ENCODE results near the gene CYRIA. TPM values are rescaled to one million over a fixed set of nuclear protein-coding genes. Genes with fewer than 3 reads are reported as not detected.
A peak's percentile ranks its signal among the peaks of the same experiment; 100 is the strongest.

The CYRIA gene
- total and polyA plus RNA-seq, 8 donors: under 0.01 to 12.7 (median 3.3) TPM

DNA sequence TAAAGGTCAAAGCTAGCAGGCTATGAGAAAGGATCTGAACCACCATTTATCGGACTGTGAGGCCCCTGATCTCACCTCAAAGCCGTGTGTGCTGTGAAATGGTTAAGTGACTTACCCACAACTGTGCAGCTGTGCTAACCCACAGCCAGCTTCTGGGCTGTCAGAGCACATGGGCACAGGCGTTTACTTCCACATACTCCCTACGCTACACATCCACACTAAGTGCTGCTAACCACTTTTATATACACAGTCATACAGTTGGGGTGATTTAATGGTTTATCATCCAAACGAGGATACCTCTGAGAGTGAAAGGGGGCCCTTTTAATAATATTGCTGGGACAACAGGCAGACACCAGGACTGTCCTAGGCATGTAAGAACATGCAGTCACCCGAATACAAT, 37.3 kb downstream of the CYRIA start:
- H3K36me3 ChIP-seq: peaks cover 0 to 3% (median 0%) of the 10 kb centered on the region in 4 donors
- TF ChIP-seq, protein P1, sequence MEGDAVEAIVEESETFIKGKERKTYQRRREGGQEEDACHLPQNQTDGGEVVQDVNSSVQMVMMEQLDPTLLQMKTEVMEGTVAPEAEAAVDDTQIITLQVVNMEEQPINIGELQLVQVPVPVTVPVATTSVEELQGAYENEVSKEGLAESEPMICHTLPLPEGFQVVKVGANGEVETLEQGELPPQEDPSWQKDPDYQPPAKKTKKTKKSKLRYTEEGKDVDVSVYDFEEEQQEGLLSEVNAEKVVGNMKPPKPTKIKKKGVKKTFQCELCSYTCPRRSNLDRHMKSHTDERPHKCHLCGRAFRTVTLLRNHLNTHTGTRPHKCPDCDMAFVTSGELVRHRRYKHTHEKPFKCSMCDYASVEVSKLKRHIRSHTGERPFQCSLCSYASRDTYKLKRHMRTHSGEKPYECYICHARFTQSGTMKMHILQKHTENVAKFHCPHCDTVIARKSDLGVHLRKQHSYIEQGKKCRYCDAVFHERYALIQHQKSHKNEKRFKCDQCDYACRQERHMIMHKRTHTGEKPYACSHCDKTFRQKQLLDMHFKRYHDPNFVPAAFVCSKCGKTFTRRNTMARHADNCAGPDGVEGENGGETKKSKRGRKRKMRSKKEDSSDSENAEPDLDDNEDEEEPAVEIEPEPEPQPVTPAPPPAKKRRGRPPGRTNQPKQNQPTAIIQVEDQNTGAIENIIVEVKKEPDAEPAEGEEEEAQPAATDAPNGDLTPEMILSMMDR (IDR thresholded peaks at IDR 0.05): no peak
- TF ChIP-seq EP300 (IDR thresholded peaks at IDR 0.05) (no peak), POLR2AphosphoS5 (IDR thresholded peaks at IDR 0.05) (no peak), POLR2A (IDR thresholded peaks at IDR 0.05) (no peak)
- H3K9me3 ChIP-seq: no peaks in the 10 kb centered on the region
- 62 to 79% (median 78%) methylated on average over 6 of the region's 6 CpGs for WGBS, 5 donors
- no peaks in the 10 kb centered on the region for H3K27me3 ChIP-seq
- no peak overlapping the region for H3K4me3 ChIP-seq
- H3K27ac ChIP-seq: no peak overlapping the region
- DNase-seq: peak in 1 of 2 donors; percentile 22
- peaks cover 6 to 75% (median 35%) of the 10 kb centered on the region in 4 donors for H3K4me1 ChIP-seq
- intact Hi-C loops (cut with DNase I; ENCODE audit: low total_unique reads): no loop called here

DNA sequence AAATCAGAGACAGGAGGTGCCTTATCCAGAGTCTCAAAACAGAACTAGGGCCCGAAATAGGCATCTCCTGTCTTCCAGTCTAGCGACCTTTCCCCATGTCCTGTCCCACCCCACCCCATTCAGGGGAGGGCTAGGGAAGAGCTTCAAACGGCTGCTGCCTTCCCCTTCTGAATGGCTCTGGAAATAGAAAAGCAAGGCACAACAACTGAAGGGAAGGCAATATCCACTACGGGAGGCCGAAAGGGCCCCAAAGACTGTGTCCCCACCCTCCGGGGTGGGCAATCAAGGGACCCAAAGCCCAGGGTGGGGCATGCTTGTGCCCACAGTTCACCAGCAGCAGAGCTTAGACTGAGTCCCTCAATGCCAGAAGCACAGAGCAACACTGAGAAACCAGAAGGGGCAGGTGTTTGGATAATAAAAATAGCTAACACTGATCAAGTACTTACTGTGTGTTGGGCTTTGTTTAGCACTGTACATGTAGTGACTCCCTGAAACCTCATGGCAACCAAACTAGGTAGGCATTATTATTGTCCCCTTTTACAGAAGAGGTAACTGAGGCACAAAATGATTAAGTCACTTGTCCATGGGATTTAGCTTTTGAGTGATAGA, 38.5 kb downstream of the CYRIA start:
- no peak for DNase-seq
- H3K4me1 ChIP-seq: peaks cover 6 to 68% (median 35%) of the 10 kb centered on the region in 4 donors
- no peak overlapping the region for H3K4me3 ChIP-seq
- H3K9me3 ChIP-seq: no peaks in the 10 kb centered on the region
- peaks cover 0 to 16% (median 0%) of the 10 kb centered on the region in 4 donors for H3K36me3 ChIP-seq
- intact Hi-C loops (cut with DNase I; ENCODE audit: low total_unique reads): no loop called here
- H3K27ac ChIP-seq: peak overlapping the region in 4 of 5 donors; percentile 48 to 74 (median 64)
- TF ChIP-seq POLR2AphosphoS5 (IDR thresholded peaks at IDR 0.05) (no peak), EP300 (IDR thresholded peaks at IDR 0.05) (no peak), POLR2A (IDR thresholded peaks at IDR 0.05) (no peak)
- TF ChIP-seq, protein P1 (IDR thresholded peaks at IDR 0.05): no peak
- H3K27me3 ChIP-seq: no peaks in the 10 kb centered on the region
- WGBS, 5 donors: 75 to 86% (median 82%) methylated on average over 6 of the region's 6 CpGs

DNA sequence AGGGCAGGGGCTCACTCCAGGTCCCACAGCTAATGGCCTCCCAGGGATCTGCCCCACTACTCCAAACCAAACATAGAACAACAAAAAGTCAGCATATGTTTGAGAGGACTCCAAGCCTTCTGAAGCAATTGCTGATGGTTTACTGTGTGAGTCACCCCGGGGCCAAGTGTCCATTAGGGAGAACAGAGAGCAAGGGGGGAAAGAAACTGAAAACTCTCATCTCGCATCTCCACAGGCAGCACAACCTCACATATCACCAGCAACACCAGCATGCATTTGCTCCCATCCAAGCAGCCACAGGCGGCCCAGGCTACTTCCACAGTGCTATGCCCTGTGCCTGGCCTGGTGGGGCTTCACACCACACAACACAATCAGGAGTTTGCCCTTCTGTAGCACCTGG, 39.1 kb downstream of the CYRIA start:
- WGBS, 5 donors: 62 to 77% (median 75%) methylated on average over 3 of the region's 3 CpGs
- H3K27me3 ChIP-seq: no peaks in the 10 kb centered on the region
- H3K27ac ChIP-seq: peak overlapping the region in 4 of 5 donors; percentile 48 to 74 (median 64)
- H3K4me3 ChIP-seq: no peak overlapping the region
- peaks cover 6 to 67% (median 33%) of the 10 kb centered on the region in 4 donors for H3K4me1 ChIP-seq
- DNase-seq: no peak
- H3K36me3 ChIP-seq: peaks cover 0 to 18% (median 0%) of the 10 kb centered on the region in 4 donors
- TF ChIP-seq POLR2AphosphoS5 (IDR thresholded peaks at IDR 0.05): peak in 1 of 3 donors; percentile 11
- TF ChIP-seq POLR2A (IDR thresholded peaks at IDR 0.05): no peak
- intact Hi-C loops (cut with DNase I; ENCODE audit: low total_unique reads): no loop called here
- no peaks in the 10 kb centered on the region for H3K9me3 ChIP-seq

DNA sequence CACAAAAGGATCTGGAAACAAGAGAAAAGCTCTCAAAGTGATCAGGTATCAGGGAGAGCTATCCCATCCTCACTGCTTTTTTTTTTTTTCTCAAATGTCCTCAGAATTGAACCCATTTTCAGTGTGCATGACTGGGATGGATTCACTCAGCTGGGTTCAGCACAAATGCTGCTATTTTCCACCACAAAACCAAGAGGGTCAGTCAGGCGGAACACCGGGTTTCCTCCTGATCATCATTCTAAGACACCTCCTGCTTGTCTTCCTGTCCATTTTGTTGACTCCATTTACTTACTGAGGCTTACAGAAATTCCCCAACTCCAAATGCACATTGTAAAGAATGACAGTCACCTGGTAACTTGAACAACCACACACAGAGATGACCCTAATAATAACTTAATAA, 39.9 kb downstream of the CYRIA start:
- H3K4me1 ChIP-seq: peaks cover 6 to 67% (median 30%) of the 10 kb centered on the region in 4 donors
- intact Hi-C loops (cut with DNase I; ENCODE audit: low total_unique reads): no loop called here
- peak overlapping the region in 4 of 5 donors; percentile 48 to 74 (median 64) for H3K27ac ChIP-seq
- no peaks in the 10 kb centered on the region for H3K9me3 ChIP-seq
- TF ChIP-seq, protein P1 (IDR thresholded peaks at IDR 0.05): no peak
- no peak for TF ChIP-seq EP300 (IDR thresholded peaks at IDR 0.05)
- no peak for TF ChIP-seq POLR2AphosphoS5 (IDR thresholded peaks at IDR 0.05)
- no peak for TF ChIP-seq POLR2A (IDR thresholded peaks at IDR 0.05)
- WGBS, 5 donors: 80 to 98% (median 91%) methylated on average over 2 of the region's 2 CpGs
- H3K27me3 ChIP-seq: no peaks in the 10 kb centered on the region
- H3K36me3 ChIP-seq: peaks cover 0 to 18% (median 3%) of the 10 kb centered on the region in 4 donors
- DNase-seq: no peak
- H3K4me3 ChIP-seq: no peak overlapping the region

All from stomach (tissue), 9 donors.